Gastroesophageal sphincter (tissue), 3 donors: ENCODE measurements around the gene FGFR1OP2.

Experiments used
- CTCF ChIP-seq, 4 experiments: fragments of 200-600 bp in 2 of 4; fragments of 450-650 bp in 2 of 4; sonication (generic) in 1 of 4; IDR thresholded peaks; one replicate each; pipeline ENCODE4 v1.5.1; 2017 to 2019; ENCODE audit warnings: antibody characterized with exemption in 4 of 4, mild to moderate bottlenecking in 2 of 4, moderate library complexity in 2 of 4
- EP300 ChIP-seq: sonication (generic); formaldehyde crosslinking; IDR thresholded peaks from one replicate; pipeline ENCODE4 v1.6.1; 2017; ENCODE audit warnings: antibody characterized with exemption, mild to moderate bottlenecking
- POLR2A ChIP-seq, 2 donors: fragments of 450-650 bp; IDR thresholded peaks; one replicate each; pipeline ENCODE4 v1.6.1; 2017; ENCODE audit warnings: antibody characterized with exemption in 2 of 2, mild to moderate bottlenecking in 2 of 2, moderate library complexity in 1 of 2

GRCh38 chr12:26987634-26988424 is 49.6 kb downstream of the FGFR1OP2 start:
- TF ChIP-seq CTCF (IDR thresholded peaks at IDR 0.05) (no peak), EP300 (no peak), POLR2A (IDR thresholded peaks at IDR 0.05) (no peak)
